Embryonic facial prominence (tissue), 1 donor: ENCODE results near the gene SIK3.

ENCODE experiments used
- DNase-seq: peaks from one replicate; pipeline ENCODE4 v3.0.0-alpha.2; 2016; ENCODE audit errors: extremely low spot score

Gene SIK3

DNA sequence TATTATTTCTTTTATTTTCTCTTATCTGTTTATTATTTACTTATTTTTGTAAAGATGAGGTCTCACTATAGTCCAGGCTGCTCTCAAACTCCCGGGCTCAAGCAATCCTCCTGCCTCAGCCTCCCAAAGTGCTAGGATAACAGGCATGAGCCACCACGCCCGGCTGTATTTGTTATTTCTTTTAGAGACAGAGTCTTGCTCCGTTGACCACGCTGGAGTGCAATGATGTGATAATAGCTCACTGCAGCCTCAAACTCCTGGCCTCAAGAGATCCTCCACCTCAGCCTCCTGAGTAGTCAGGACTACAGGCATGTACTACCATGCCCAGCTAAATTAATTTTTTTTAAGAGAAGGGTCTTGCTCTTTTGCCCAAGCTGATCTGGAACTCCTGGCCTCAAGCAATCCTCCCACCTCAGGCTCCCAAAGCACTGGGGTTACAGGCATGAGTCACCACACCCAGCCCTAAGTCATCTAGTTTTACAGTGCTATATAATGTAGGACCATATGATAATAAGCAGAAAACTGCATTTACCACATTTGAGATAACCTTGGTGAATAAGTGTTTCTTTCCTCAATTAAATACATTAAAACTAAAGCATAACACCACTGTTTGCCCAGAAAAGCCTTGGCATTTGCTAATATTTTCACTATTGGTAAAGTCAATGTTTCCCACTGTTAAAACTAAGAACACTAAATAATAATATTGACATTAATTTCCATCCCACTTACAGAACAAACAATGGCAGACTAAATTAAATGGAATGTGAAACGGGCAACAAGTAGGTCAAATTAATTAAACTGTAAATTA, 127.5 kb downstream of the SIK3 start:
- DNase-seq: no peak

DNA sequence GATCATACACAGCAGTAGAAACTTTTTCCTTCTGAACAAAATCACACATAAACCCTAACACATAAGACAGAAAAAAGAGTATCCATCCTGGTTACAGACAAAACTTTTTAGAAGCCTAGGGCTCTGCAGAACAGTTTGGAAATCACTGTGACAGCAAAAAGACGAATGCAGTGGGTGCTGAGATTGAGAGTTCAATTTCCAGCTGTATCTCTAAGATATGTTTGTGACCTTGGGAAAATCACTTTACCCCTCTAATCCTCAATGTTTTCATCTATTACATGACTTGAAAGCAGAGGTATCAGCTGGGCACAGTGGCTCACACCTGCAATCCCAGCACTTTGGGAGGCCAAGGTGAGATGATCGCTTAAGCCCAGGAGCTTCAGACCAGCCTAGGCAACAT, 128.5 kb downstream of the SIK3 start:
- no peak for DNase-seq

DNA sequence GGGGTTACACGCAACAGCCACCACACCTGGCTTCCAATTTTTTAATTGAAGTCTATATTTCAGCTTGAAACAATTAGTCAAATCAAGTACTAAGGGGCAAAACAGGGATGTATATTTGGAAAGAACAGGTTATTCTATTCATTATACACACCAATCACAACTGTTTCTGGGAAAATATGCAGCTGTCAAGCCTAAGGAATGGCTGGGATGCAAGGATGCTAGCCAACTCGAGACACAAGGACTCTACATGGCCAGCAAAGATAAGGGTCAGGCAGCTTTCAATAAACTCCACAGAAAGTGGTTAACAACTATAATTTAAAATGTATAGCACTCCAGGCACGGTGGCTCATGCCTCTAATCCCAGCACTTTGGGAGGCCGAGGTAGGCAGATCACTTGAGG, 134.0 kb downstream of the SIK3 start:
- DNase-seq: no peak

DNA sequence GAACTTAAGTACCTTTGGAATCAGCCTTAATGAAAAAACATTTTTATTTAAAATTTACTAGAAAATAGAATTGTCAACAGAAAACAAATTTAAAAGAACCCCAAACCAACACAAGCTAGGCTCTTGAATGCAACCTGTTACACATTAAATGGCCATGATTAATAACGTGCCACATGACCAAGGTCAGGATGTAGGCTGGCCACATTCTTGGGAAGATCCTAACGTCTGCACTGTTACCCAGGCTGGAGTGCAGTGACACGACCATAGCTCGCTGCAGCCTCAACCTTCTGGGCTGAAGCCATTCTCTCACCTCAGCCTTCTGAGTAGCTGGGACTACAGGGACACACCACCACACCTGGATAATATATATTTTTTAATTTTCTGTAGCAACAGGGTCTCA, 134.4 kb downstream of the SIK3 start:
- DNase-seq: no peak

DNA sequence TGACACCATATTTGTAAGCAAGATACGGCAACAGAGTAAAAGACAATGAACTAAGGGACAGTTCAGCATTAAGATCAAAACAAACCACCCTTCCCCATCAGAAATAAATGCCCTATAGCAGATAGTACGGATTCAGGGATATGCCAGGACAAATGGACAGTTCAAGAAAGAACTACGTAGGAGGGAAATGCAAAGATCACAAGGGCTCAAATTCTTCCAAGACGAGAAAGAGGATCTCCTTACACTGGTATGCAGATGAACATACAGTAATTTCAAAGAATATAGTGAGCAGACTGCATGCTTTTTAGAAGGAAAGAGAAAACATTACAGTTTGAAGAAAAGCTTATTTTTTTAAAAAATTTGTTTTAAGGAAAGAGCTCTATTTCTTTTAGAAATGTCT, 136.1 kb downstream of the SIK3 start:
- no peak for DNase-seq

DNA sequence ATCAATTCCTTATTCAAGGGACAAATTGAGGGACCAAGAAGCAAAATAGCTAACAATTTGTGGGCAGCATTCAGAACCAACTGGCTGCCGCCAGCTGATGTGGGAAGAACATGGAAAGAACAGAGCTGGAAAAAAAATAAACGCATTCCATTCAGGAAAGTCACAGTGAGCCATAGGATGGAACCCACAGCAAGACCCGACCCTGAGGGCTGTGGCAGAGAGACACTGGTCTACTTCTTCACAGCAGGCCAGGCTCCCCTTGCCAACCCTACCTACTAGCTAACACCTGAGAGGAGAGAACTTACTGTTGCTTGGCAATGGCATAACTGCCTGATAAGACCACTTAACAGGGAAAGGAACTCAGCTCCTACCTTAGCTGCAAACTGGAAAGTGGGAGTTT, 137.3 kb downstream of the SIK3 start:
- DNase-seq: no peak

DNA sequence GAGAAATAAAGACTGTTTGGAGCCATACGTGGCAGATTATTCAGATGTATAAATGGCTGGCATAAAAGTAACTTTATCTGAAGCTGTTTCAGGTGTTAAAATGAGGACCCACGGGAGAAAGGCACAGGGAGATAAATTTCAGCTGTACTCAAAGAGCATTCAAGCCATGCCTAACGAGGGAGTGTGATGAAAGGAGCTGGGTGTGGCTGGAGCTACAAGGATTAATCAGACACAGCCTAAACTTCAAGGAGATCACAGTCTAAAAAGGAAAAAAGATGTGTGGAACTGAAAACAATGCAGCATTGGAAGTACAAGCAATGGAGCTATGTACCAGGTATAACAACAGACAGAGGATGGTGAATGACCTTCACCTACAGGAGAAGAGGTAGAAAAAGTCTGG, 140.0 kb downstream of the SIK3 start:
- DNase-seq: no peak

DNA sequence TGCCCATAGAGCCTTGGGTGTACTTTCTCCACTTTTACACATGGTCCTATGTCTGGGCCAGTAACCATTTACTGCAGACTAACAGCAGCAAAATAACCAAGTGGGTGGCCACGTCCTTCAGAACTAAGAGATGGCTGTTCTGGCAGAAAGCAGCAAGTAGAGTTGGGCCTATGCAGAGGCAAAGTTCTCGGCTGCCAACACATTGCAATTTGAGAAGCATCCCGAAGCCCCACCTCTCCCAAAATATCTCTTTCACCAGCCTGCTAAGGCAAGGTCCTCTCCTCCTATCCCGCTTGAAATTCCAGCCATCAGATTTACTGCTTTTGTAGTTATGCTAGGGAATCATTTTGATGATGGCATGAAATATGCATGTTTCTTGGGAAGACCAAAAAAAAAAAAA, 142.3 kb downstream of the SIK3 start:
- DNase-seq: no peak

DNA sequence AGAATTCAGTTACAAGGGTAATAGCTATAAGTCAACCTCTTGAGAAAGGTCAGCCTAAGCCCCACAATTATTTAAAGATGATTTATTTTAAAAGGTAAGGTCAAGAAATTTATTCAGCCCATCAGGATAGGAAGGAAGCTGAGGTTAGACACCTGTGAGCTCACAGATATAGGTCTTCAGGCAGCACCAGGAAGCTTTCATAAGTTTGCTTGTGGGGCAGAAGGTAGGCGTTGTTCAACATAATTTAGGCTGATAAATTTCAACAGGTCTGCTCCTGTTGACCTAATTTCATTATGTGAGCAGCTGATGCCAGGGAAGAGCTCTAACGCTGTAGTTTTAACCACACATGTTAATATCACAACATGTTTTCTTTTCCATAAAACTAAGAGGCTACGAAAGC, 142.7 kb downstream of the SIK3 start:
- no peak for DNase-seq

DNA sequence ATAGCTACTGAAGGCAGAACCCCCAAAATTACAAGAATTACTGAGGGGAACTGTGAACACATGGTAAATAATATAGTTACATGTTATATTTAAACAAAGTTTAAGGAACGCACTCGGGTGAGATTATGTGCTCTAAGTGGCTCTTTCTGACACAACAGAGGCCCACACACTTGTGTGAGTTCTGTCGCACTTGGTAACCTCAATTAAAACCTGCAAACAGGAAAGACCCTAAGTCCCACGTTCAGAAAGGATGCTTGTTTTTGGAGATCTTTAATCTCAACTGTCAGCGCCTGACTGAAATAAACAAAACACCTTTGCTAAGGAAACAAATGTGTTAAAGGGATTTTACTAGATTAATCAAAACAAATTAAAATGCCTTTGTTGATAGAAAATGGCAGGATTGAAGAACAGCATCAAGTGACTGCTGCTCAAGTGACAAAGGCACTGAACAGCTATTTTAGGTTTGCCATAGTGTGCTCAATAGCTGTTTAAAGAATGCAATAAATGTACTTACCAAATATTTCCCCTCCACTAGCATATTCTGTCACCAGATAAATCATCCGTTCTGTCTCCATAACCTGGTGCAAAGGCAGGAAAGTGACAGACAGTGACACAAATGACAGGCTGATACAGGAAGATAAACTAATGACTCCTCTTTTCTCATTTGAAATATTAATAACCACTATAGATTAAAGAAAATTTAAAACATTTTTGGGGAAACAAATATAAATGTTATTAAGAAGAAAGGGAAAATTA, 144.5 kb downstream of the SIK3 start:
- DNase-seq: no peak

DNA sequence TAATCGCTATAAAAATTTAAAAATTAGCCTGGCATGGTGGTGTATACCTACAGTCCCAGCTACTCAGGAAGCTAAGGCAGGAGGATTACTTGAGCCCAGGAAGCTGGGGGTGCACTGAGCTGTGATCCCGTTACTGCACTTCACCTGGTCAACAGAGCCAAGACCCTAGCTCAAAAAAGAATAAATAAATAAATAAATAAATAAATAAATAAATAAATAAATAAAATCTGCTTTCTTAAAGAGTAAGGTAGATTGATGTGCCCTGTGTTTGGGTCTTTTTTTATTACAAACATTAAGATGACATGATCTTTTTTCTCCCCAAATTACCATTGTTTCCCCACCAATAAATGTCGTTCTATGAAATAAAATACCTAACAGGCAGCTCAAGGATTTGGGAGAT, 146.5 kb downstream of the SIK3 start:
- DNase-seq: no peak

DNA sequence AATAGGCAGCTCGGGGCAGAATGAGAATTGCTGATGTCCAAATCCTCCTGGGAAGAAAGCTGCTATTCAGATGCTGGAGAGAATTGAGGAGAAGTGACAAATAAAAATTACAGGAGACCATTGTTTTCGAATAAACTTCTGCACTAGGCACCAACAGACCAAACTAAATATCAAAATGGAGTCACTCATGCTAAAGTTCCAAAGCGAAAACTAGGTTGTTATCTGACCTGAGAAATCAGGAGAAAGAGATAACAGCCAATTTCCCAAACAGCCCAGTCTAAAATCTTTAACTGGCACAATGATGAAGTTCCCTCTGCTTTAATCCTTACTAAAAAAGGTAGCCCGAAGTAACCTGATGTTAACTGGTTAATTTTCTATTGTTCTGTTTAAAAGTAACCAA, 148.0 kb downstream of the SIK3 start:
- DNase-seq: no peak

DNA sequence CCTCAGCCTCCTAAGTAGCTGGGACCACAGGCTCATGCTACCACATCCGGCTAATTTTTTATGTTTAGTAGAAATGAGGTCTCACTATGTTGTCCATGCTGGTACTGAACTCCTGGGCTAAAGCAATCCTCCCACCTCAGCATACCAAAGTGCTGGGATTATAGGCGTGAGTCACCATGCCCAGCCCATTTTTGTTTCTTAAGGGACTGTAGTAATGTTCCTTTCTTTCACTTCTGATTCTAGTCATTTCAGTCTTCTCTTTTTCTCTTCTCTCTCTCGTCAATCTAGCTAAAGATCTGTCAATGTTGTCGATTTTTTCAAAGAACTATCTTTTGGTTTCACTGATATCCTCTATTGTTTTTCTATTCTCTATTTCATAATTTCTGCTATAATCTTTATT, 149.8 kb downstream of the SIK3 start:
- DNase-seq: no peak

DNA sequence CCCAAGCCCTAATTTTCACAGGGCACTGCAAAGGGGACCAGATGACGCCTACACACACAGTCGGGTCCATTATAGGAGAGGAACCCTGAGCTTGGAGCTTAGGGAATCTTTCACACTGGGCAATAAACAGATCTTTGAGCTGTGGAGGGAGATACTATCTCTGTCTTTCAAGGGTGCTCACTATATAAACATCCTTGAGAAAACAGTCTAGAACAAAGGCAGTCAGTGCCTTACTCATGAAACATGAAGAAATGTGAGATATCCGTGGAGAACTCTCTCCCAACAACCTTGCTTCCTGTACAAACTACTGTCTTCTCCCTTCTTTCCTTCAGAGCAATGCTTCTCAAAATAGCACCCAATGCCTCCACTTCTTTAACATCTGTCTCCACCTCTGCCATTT, 151.8 kb downstream of the SIK3 start:
- DNase-seq: no peak

DNA sequence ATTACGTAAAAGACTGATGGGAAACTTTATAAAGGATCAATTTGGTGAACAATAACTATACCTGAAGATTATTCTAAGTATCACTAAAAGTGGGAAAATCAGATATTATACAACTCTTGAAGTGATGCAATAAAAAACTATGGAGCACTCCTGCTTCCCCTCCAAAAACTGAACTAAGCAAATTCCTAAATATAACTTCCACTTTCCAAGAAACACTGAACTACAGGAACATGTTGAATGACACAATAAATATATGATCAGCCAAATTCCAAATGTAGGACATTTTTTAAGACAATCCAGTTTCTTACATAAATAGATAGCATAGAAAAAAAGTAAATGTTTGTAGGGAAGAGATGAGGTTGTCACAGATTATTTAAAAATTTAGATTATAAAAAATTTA, 158.7 kb downstream of the SIK3 start:
- DNase-seq: no peak

DNA sequence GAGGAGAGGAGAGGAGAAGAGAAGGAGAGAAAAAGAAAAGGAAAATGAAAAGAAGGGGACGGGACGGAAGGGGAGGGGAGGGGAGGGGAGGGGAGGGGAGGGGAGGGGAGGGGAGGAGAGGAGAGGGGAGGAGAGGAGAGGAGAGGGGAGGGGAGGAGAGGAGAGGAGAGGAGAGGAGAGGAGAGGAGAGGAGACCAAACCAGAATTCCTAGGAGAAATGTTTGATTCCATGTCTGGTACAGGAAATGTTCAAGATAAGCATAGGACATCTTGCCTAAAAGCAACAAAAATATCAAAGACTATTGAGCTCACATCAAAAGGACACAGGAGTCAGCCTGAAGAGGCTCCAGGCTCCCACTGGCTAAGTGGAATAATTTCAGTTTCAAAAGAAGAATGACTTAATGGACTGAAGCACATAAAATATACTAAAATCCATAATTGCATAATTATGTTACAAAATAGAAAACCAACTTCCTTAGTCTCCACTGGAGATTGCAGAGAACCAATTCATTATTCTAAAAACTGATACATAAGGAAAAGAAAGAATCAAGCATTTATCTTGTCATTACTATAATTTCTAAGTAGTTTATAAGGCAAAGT, 159.7 kb downstream of the SIK3 start:
- no peak for DNase-seq

DNA sequence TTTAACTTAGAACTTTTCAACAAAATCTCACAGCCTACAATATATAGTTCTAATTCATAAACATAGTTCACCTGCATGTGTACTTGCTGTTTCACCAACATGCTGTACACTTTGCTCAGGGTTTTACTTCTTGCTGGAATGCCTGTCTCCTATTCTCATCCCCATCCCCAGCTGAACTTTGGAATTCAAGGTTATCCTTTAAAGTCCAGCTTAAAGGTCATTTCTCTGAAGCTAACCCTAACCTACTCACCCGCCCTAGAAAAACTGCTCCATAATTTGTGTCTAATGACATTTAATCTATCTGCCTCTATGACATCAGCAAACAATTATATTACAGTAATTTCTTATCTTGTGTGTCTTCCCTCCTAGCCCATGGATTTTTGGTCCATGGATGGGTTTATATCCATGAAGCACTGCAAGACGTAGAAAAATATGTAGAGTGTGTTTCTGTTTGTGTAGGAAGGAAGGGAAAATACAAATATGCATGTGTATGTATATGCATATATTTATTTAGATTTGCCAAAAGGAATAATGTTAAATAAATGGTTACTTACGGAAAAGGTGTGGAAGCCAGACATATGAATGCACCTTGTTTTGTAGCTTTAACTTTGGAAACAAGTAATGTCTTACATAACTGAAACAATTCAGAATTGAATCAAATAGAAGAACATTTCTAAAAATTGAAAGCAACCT, 161.3 kb downstream of the SIK3 start:
- no peak for DNase-seq

DNA sequence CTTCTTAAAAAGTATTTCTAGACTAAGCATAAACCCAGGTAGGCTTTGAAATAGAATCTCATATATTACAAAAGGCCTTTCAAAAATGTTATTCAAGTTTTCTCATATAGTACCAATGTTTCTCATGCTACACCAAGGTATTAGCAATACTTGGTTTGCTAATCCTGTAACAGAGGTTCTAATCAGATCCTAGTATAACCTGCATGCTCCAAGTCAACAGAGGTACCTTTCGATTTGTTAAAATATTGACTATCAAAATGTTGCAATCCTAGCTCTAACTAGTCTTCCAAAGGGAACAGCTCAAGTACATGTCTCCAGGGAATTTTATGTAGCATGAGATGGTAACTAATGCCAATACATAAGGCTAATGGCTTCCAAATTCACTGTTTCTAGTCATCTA, 162.7 kb downstream of the SIK3 start:
- DNase-seq: no peak

DNA sequence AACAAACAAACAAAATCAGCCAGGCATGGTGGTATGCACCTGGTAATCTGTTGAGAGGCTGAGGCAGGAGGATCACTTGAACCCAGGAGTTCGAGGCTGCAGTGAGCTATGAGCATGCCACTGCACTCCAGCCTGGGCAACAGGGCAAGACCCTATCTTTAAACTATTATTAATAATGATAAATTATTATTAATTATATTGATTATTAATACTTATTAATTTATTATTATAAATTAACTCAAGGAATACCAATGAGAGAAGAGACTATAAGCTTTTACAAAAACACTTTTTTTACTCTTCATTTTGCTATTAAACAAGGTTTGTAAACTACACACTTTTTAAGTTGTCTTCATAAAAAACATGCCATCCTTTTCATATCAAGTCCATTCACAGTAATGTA, 163.1 kb downstream of the SIK3 start:
- no peak for DNase-seq

DNA sequence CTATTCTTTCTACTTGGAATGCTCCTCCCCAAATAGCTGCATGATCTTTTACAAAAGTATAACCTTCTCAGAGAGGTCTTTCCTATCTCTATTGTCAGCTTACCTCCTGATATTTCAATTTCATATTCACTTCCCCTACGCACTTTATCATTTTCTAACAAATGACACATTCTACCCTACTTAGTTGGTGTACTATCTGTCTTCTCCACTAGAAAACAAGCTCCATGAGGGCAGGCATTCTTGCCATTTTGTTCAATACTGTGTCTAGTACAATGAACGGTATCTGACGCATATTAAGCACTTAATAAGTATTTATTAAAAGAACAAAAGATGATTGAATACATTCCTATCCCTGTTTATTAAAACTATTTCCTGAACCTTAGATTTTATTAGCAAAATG, 164.3 kb downstream of the SIK3 start:
- no peak for DNase-seq

DNA sequence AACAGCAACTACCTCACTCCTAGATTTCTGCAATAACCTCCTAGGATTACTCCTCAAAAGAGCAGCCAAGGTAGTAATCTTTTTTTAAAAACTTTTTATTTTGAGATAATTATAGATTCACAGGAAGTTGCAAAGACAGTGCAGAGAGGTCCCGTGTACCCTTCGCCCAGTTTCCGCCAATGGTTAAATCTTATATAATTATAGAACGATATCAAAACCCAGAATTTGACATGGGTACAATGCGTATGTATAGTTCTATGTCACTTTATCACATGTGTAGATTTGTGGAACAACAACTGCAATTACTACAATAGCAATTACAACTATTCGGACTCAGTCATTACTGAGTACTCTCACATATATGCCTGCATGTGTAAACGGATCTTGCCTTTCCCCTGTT, 166.0 kb downstream of the SIK3 start:
- DNase-seq: no peak

DNA sequence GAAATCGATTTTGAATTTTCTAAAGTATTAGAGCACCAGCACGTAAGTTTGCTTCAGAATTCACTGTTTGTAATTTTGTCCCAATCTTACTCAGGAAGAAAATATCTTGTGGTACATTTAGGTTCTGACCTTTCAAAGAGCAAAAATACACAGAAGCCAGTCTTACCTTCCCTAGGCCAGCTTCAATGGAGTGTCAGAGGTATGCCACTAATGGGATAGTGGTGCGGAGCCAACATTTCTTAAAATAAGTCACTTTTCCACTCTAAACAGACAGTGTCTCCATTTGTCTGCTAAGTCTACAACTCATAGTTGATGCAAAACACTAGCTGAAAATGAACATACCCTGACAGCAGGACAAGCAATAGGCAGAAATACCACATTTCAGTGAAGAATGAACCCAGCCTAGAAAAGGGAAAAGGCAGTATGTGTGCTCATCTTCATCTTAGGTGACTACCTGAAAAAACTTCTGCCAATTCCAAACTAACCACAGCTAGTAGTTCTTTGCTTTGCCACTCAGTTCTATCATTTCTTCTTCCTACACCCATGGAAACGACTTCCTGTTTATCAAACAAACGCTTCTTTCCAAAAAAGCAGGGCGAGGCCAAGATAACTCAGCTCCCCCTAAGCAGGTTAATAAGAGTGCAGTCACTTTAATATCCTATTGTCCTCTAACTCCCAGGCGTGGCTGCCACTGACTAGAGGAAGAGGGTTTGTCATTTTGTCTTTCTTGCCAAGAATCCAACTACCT, 166.8 kb downstream of the SIK3 start:
- DNase-seq: no peak
